ENCODE measurements around the gene ARMC2. TPM values are rescaled to one million over a fixed set of nuclear protein-coding genes. Genes with fewer than 3 reads are reported as not detected.

The ARMC2 gene
- total RNA-seq, 6 donors from 2014 or later = 4.1 to 24.0 (median 7.8) TPM

DNA sequence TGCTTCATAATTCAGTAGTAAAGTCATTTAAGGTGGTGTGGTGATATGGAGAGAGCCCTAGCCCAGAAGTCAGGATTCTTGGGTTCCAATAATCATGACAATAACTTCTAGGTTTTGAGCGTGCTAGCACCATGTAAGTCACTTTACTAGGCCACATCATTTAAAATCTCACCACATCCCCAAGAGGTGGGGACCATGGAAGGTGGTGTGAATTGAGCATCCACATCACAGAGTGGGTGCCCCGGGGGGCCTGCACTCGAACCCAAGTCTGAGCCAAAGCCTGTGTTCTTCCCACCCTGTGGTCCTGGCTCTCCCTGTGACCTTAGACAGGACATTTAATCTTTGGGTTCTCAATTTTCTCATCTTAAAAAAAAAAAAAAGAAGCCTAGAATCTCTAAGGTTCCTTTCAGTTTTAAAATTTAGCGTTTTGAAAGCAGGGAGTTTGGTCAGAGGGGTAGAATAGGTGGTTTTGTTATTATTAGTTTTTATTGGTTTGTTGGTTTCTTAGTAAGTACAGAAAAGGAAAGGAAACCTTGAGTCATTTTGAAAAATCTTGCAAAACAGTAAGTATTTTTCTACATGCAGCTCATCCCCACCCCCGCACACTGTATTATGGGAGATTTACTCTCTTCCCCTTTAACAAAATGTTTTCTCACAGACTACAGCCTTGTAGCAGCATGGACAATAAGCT is 26.4 kb downstream of the ARMC2 start:
- H3K9me3 ChIP-seq = no peaks in the 10 kb centered on the region
- 67 to 82% methylated on average over 5 of the region's 5 CpGs for WGBS, 2 donors
- peaks cover 28 to 61% (median 40%) of the 10 kb centered on the region in 4 donors for H3K4me1 ChIP-seq
- peak in 1 of 2 donors; percentile 29 for DNase-seq
- H3K36me3 ChIP-seq = peaks cover 0 to 4% (median 0%) of the 10 kb centered on the region in 4 donors
- TF ChIP-seq EP300 (IDR thresholded peaks at IDR 0.05) (no peak), POLR2A (IDR thresholded peaks at IDR 0.05) (no peak), POLR2AphosphoS5 (IDR thresholded peaks at IDR 0.05) (no peak)
- TF ChIP-seq, protein P1, sequence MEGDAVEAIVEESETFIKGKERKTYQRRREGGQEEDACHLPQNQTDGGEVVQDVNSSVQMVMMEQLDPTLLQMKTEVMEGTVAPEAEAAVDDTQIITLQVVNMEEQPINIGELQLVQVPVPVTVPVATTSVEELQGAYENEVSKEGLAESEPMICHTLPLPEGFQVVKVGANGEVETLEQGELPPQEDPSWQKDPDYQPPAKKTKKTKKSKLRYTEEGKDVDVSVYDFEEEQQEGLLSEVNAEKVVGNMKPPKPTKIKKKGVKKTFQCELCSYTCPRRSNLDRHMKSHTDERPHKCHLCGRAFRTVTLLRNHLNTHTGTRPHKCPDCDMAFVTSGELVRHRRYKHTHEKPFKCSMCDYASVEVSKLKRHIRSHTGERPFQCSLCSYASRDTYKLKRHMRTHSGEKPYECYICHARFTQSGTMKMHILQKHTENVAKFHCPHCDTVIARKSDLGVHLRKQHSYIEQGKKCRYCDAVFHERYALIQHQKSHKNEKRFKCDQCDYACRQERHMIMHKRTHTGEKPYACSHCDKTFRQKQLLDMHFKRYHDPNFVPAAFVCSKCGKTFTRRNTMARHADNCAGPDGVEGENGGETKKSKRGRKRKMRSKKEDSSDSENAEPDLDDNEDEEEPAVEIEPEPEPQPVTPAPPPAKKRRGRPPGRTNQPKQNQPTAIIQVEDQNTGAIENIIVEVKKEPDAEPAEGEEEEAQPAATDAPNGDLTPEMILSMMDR (IDR thresholded peaks at IDR 0.05) = no peak
- no peaks in the 10 kb centered on the region for H3K27me3 ChIP-seq
- peak in 1 of 2 donors; percentile 53 for ATAC-seq (ENCODE audit: low FRiP score in 2 of 2)
- no peak overlapping the region for H3K4me3 ChIP-seq
- peak overlapping the region; percentile 55 to 81 (median 72) for H3K27ac ChIP-seq

- Histone ChIP-seq H3K36me3 (no peaks in the 10 kb centered on the region), H3K4me3 (no peak overlapping the region), H3K4me1 (peaks cover 28 to 61% (median 40%) of the 10 kb centered on the region in 4 donors), H3K9me3 (no peaks in the 10 kb centered on the region), H3K27ac (peak overlapping the region in 3 of 4 donors; percentile 43 to 81 (median 80)), H3K27me3 (no peaks in the 10 kb centered on the region)
- TF ChIP-seq EP300 (IDR thresholded peaks at IDR 0.05) (no peak), POLR2A (IDR thresholded peaks at IDR 0.05) (no peak), POLR2AphosphoS5 (IDR thresholded peaks at IDR 0.05) (no peak)
- TF ChIP-seq, protein P1 (IDR thresholded peaks at IDR 0.05) = no peak
- ATAC-seq (ENCODE audit: low FRiP score in 2 of 2) (no peak), DNase-seq (no peak)
Observed at GRCh38 chr6:108875161-108875555, 26.9 kb downstream of the ARMC2 start.

- Histone ChIP-seq H3K4me1 (peaks cover 19 to 48% (median 35%) of the 10 kb centered on the region in 4 donors), H3K27ac (peak overlapping the region; percentile 44 to 80 (median 60)), H3K27me3 (no peaks in the 10 kb centered on the region), H3K4me3 (no peak overlapping the region), H3K36me3 (no peaks in the 10 kb centered on the region), H3K9me3 (no peaks in the 10 kb centered on the region)
- 48 to 52% methylated on average over 7 of the region's 7 CpGs for WGBS, 2 donors
- ATAC-seq (ENCODE audit: low FRiP score in 2 of 2) (peak; percentile 76 to 91), DNase-seq (peak in 1 of 2 donors; percentile 65)
- no peak for TF ChIP-seq POLR2A (IDR thresholded peaks at IDR 0.05)
- TF ChIP-seq POLR2AphosphoS5 (IDR thresholded peaks at IDR 0.05) = peak; percentile 55 to 59
- TF ChIP-seq EP300 (IDR thresholded peaks at IDR 0.05) = peak in 1 of 4 donors; percentile 48
Observed at GRCh38 chr6:108877046-108877751, 29.0 kb downstream of the ARMC2 start.

- 95 to 98% methylated on average over 2 of the region's 2 CpGs for WGBS, 2 donors
- DNase-seq (no peak), ATAC-seq (ENCODE audit: low FRiP score in 2 of 2) (no peak)
- Histone ChIP-seq H3K4me1 (peaks cover 16 to 31% (median 26%) of the 10 kb centered on the region in 4 donors), H3K4me3 (no peak overlapping the region), H3K9me3 (no peaks in the 10 kb centered on the region), H3K27me3 (no peaks in the 10 kb centered on the region), H3K36me3 (no peaks in the 10 kb centered on the region), H3K27ac (peak overlapping the region in 2 of 4 donors; percentile 70 to 80)
- TF ChIP-seq POLR2A (IDR thresholded peaks at IDR 0.05) (no peak), EP300 (IDR thresholded peaks at IDR 0.05) (no peak), POLR2AphosphoS5 (IDR thresholded peaks at IDR 0.05) (no peak)
- TF ChIP-seq, protein P1 (IDR thresholded peaks at IDR 0.05) = no peak
Observed at GRCh38 chr6:108878942-108879341, 30.7 kb downstream of the ARMC2 start.

- 67 to 89% methylated on average over 1 of the region's 1 CpG for WGBS, 2 donors
- Histone ChIP-seq H3K27ac (no peak overlapping the region), H3K4me1 (peaks cover 0 to 4% (median 2%) of the 10 kb centered on the region in 4 donors), H3K27me3 (no peaks in the 10 kb centered on the region), H3K4me3 (no peak overlapping the region), H3K9me3 (no peaks in the 10 kb centered on the region), H3K36me3 (no peaks in the 10 kb centered on the region)
- DNase-seq (no peak), ATAC-seq (ENCODE audit: low FRiP score in 2 of 2) (no peak)
- TF ChIP-seq POLR2AphosphoS5 (IDR thresholded peaks at IDR 0.05) = no peak
- TF ChIP-seq EP300 (IDR thresholded peaks at IDR 0.05) = no peak
- TF ChIP-seq POLR2A (IDR thresholded peaks at IDR 0.05) = no peak
- TF ChIP-seq, protein P1 (IDR thresholded peaks at IDR 0.05) = no peak
Observed at GRCh38 chr6:108883172-108883571, 35.0 kb downstream of the ARMC2 start.
